NCI-H524 (cell line): ENCODE results near the gene TMUB1.

Experiments
- DNase-seq, 2 experiments: peaks; one replicate each; lab custom pipeline; 2025; lab: John Stamatoyannopoulos, UW

Gene TMUB1

GRCh38 chr7:151103973-151104372 lies 20.7 kb upstream of the TMUB1 start:
- DNase-seq, result no peak

GRCh38 chr7:151102991-151103390 lies 19.7 kb upstream of the TMUB1 start:
- DNase-seq, result no peak

GRCh38 chr7:151101621-151102396 lies 18.5 kb upstream of the TMUB1 start:
- DNase-seq, result no peak

GRCh38 chr7:151100921-151101320 lies 17.6 kb upstream of the TMUB1 start:
- DNase-seq, result no peak

GRCh38 chr7:151099486-151100211 lies 16.4 kb upstream of the TMUB1 start:
- no peak for DNase-seq

- DNase-seq, result no peak
Measured at GRCh38 chr7:151095828-151096475, 12.7 kb upstream of the TMUB1 start.

GRCh38 chr7:151095123-151095797 lies 12.0 kb upstream of the TMUB1 start:
- DNase-seq, result no peak

- no peak for DNase-seq
Measured at GRCh38 chr7:151094675-151095074, 11.4 kb upstream of the TMUB1 start.

- no peak for DNase-seq
Measured at GRCh38 chr7:151093748-151094147, 10.5 kb upstream of the TMUB1 start.

- no peak for DNase-seq
Measured at GRCh38 chr7:151091988-151092387, 8.7 kb upstream of the TMUB1 start.

- no peak for DNase-seq
Measured at GRCh38 chr7:151091431-151091830, 8.1 kb upstream of the TMUB1 start.

- no peak for DNase-seq
Measured at GRCh38 chr7:151091003-151091402, 7.7 kb upstream of the TMUB1 start.

GRCh38 chr7:151089893-151090730 lies 6.8 kb upstream of the TMUB1 start:
- DNase-seq, result peak; percentile 56 to 83

GRCh38 chr7:151088856-151089699 lies 5.8 kb upstream of the TMUB1 start:
- peak; percentile 63 to 89 for DNase-seq

GRCh38 chr7:151088019-151088855 lies 4.9 kb upstream of the TMUB1 start:
- no peak for DNase-seq

- peak; percentile 54 to 84 for DNase-seq
Measured at GRCh38 chr7:151087245-151088018, 4.1 kb upstream of the TMUB1 start.

GRCh38 chr7:151086802-151087244 lies 3.5 kb upstream of the TMUB1 start:
- DNase-seq, result no peak
